Measurements from ENCODE around the gene IPPK.
"Not testable (repeated sequence)": the region's sequence is repeated elsewhere in the genome, so short reads cannot be mapped to it uniquely, and the experiment has no call there.

IPPK gene

DNA sequence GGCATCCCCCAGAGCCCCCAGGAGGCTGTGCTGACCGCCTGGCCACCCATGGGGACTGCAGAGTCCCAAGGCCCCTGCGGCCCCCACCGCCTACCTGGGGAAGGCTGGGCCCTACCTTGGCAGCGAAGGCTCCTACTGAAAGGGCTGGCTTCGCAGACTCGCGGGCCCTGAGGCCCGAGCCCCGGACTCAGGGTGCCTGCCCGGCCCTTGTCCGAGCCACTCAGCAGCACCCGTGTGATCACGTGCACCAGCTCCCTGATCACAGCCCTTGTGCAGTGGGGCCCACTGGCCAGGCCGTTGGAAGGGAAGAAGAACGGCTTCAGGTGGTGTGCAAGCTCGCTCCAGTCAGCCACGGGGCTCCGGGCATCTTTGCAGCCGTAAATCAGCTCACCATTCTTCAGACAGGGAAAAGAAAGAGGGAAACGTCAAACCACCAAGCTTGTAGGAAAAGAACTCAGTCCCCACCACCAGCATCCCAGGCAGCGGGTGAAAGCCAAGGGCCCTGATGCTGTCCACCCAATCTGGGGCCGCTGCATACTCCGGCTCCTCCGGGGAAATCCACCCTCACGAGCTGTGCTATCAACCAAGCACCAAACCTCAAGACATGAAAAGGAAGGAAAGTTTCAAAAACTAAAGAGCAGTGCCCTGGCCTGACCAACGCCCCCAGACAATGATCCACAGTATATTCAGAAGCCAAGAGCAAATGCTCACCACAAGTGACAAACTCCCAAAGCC is 31.9 kb downstream of the IPPK start:
- DNase-seq (ENCODE audit: low spot score) = no peak

DNA sequence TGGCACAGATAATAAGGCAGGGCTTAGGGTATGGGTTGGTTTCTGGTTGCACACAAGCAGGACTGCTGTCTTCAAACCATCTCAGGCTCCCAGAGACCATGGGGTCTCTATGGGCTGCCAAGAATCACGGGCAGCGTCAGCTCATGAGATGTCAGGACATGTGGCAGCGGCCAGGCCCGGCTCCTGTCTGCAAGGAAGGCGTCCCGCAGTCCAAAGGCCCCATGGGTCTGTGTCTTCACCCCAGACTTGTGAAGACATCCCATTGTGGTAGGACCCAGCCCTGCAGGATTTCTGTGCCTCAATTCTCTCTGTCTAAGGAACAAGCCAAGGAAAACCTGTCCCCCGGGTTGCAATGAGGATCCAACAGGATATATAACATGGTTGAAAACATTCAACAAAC is 32.6 kb downstream of the IPPK start:
- DNase-seq (ENCODE audit: low spot score) = no peak

DNA sequence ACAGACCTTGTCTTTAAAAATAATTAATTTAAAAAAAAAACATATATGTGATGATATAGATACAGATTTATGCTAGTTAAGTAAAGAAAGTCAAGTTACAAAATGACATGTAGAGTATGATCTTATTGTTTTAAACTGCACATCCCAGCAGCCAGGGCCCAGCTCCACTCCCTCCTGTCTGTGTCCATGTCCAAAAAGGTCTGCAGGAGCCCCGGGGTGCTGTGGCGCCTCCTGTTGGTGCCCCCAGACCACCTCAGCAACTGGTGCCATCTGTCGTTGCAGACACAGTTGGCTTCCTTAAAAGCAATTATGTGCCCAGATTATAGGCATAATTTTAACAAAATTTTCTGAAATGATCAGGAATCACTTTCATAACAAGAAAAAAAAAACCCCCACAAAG is 33.3 kb downstream of the IPPK start:
- DNase-seq (ENCODE audit: low spot score) = no peak

DNA sequence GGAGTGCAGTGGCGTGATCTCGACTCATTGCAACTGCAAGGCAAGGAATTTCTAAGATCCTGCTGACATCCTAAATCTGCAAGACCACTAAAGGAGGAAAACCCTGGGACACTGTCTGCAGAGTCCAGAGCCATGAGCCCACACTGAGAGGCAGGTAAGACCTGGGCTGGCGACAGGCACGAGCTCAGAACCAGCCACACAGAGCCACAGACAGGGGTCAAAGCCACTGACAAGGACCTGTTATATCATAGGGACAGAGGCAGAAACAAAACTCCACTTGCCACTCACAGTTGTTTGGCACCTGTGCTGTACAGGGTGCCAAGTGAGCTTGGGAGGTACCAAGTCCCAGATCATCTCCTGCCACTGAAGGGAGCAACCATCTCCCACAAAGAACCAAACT is 34.2 kb downstream of the IPPK start:
- no peak for DNase-seq (ENCODE audit: low spot score)

DNA sequence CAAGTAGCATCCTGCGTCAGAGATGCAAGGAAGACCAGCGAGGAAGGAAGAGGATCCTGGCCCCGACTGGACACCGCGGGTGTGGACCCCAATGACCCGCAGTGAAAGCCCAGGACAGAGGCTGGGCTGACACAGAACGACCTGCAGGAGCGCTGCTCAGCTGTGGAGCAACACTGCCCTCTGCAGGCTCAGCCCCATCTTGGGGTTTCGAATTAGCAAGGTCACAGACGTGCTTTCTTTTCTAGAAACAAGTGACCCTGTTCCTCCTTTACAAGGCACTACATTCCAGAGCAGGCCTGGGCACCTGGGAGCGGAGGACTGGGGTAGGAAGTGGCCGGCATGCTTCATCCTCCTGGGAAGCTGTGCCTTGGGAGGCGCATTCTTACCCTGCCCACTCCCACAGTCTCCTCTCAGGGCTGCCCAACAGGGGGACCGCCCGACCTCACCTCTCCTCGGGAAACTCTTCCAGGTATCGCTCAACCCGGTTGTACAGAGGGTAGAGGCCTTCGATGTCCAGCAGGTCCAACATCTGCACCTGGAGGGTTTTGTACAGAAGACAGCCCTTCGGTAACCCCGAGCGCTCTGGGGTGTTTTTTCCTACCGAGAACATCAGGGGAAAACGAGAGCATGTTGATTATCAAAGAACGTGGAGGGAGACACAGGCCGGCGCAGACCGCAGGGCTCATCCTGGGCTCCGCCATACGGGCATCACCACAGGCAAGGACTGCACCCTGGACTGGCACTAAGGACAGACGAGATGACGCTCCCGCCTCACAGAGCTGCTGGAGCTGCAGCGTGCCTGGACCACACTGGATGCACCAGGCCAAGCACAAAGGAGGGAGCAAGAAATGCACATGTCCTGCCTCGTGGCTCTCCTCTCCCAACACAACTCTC is 35.0 kb downstream of the IPPK start:
- DNase-seq (ENCODE audit: low spot score) = peak; percentile 92

DNA sequence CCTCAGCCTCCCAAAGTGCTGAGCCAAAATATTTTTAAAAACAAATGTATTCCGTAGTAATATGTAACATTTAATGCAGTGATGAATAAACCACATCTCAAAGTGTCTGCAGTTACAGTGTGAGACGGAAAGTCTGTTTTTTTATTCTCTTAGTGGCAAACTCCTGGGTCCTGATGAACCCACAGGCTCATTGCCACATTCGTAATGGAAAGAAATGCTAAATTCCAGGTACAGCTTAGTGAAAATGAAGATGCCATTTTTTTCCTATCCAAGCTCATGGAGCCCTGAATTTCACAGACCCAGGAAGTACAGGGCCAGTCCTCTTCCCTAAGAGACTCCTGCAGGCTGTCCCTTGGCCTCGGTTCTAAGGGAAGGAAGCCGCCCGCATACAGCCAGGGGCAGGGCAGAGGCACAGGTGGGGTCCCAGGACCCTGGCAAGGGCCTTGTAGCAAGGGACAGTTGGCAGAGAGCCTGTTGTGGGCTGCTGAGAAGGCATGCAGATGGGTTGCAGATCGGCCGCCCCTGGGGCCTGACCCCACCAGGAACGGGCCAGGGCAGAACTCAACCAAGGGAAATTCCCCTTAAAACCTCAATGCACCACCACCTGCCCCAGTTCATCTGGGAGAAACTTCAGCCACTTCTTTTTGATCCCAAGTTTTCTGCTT is 36.2 kb downstream of the IPPK start:
- DNase-seq (ENCODE audit: low spot score) = no peak

DNA sequence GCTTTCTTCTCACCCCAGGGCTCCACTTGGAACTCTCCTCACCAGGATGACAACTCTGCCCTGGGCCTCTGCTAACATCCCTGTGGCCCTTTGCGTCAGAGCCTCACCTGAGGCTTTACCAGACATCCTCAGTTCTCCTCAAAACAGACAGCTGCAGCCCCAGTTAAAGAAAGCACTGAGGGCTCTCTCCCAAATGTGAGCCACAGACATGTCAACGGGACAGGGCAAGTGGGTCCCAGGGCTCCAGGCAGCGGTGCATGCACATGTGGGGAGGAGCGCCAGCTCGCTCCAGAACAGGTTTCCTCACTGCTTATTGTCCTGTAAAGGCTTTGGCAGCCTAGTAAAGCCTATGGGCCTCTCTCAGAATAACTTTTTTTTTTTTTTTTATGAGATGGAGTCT is 37.3 kb downstream of the IPPK start:
- no peak for DNase-seq (ENCODE audit: low spot score)

DNA sequence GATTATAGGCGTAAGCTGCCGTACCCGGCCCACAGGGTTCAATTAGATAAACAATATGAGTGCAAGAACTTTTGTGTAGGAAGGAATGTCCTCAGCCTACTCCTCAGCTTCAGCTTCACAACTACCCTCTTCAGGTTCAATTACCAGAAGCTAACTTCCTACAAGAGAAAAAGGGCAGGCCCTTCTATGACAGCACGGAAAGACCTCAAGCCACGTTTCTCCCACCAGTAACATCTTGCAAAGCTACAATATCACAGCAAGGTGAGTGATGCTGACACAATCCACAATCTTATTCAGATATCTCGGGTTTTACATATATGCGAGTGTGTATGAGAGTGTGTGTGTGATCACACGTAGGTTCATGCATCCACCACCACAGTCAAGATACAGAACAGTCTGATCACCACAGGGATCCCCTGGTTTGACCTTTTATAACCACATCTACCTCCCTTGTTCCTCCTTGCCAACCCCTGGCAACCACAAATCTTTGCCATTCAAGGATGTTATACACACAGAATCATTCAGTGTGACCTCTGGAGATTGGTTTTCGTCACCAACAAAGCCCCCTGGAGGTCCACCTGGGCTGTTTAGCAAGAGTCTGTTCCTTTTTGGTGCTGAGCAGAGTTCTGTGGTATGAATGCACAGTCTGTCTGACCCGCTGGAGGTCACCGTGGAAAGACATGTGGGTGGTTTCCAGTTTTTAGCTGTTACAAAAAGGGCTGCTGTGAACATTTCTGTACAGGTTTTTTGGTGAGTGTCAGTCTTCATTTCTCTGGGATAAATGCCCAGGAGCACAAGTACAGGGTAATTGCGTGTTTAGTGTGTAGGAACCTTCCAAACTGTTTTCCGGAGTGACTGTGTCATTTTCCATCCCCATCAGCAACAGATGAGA is 38.2 kb downstream of the IPPK start:
- DNase-seq (ENCODE audit: low spot score) = no peak

DNA sequence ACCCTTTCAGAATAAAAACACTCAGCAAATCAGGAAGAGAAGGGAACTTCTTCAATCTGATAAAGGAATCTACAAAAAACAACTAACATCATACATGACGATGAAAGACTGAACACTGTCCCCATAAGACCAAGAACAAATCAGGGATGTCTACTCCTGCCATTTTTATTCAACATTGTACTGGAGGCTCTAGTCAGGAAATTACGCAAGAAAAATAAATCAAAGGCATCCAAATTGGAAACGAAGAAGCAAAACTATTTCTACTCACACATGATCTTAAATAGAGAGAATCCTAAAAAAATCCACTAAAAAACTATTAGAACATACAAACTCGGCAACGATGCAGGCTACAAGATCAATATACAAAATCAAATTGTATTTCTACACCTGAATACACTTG is 42.3 kb downstream of the IPPK start:
- DNase-seq (ENCODE audit: low spot score) = no peak

DNA sequence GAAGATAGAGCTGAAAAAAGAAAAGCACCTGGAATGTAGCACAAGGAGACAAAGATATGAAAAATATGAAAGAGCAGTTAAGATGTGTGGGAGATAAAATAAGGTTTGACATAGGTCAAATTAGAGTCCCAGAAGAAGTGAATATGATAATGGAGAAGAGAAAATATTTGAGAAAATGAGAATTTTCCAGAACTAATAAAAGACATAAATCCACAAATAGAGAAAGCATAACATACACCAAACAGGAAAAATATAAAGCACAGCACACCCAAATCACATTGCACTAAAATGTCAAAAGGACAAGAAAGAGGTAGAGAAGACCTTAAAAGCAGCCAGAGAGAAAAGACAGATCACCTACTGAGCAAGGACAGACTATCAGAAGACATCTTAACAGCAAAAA is 43.4 kb downstream of the IPPK start:
- DNase-seq (ENCODE audit: low spot score) = no peak

DNA sequence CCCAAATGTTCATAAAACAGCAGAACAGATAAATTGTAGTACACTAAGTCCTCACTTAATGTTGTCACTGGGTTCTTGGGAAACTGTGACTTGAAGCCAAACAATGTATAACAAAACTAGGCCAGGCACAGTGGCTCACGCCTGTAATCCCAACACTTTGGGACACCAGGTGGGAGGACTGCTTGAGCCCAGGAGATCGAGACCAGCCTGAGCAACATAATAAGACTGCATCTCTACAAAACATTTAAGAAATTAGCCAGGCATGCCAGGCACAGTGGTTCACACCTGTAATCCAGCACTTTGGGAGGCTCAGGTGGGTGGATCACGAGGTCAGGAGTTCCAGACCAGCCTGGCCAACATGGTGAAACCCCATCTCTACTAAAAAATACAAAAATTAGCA is 46.0 kb downstream of the IPPK start:
- not testable (repeated sequence) for DNase-seq (ENCODE audit: low spot score)

DNA sequence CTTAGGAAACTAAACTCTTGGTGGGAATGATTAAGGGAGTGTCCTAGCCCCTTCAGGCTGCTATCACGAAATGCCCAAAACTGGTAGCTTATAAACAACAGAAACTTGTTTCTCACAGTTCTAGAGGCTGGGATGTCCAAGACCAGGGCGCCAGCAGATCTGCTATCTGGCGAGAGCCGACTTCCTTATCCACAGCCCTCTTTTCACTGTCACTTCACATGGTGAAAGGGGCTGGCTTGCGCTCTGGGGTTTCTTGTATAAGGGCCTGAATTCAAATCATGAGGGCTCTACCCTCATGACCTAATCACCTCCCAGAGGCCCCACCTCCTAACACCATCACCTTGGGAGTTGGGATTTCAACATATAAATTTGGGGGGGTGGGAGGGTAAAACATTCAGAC is 49.1 kb downstream of the IPPK start:
- no peak for DNase-seq (ENCODE audit: low spot score)

DNA sequence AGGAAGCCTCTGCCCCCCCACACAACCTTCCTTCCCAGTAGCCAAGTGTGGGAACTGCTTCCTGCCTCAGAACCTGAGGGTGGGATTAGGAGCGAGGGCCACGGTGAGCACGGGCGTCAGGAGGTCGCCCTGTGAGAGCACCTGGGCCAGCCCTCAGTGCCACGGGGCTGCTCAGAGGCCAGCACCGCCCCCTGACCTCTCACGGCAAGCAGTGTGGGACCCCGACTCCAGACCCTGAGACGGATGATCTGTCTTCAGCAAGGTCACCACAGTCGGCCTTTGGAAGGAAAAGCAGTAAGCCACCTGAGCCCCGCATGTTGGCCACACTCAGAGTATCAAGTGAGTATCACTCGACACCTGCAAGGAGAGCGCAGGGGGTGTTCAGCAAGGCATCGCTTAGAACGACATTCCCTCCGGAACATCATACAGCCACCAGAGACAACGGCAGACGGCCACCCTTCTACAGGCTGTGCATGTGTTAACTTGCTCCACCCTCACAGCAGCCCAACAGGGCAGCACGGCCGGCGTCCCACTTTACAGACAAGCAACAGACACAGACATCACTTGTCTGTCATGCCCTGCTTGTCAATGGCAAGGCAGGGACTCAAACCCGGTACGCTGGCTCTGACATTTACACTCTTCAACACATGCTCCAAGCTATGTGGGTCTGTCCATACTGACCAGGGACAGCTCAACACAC is 50.2 kb downstream of the IPPK start:
- no peak for DNase-seq (ENCODE audit: low spot score)

DNA sequence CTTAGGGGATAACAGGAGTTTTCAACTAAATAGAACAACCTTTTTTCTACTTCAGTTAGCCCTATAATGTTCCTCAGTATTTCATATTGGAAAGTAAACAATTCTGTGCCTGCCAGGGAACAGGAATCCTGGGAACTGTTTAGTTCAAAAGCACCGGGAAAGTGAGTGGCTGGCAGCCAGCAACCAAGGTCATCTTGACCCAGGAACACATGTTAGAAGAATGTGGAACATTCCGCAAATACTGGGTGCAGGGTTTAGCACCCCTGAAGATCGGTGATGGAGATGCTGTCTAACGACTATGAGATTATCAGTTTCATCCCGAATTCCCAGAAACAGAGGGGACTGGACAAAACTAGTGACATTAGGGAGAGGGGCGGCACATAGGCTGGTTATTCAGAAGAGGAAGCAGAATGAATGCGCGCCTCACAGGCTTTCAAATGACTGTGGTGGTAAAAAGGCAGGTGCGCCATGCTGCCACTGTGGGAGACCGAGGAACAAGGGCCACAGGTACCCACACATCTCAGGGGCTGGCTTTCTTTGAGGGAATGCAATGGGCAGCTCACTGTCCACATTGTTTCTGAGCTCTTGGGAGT is 51.2 kb downstream of the IPPK start:
- DNase-seq (ENCODE audit: low spot score) = no peak

DNA sequence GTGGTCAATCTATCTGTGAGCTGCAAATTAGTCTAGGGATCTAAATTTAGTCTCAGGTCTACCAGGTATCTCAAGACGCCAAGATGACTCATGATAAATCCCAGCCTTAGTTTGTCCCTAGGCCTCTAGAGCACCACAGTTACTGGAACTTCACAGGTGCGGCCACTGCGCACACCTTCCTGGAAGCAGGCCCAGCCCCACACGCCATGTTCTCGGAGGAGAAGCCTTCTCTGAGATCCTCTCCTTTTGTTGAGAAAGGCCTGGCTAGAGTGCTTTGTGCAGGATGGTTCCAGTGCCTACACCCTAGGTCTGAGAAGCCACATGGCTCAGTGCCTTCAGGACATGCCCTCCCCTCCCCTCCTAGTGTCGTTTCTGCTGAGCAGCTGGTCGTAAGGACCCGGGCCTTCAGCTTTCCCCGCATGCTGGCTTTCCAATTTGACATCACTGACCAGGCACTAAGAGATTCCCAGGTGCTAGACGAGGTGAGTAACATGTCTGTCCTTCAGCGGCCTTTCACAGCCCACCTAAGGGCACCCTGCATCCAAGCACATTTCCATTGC is 51.9 kb downstream of the IPPK start:
- no peak for DNase-seq (ENCODE audit: low spot score)

DNA sequence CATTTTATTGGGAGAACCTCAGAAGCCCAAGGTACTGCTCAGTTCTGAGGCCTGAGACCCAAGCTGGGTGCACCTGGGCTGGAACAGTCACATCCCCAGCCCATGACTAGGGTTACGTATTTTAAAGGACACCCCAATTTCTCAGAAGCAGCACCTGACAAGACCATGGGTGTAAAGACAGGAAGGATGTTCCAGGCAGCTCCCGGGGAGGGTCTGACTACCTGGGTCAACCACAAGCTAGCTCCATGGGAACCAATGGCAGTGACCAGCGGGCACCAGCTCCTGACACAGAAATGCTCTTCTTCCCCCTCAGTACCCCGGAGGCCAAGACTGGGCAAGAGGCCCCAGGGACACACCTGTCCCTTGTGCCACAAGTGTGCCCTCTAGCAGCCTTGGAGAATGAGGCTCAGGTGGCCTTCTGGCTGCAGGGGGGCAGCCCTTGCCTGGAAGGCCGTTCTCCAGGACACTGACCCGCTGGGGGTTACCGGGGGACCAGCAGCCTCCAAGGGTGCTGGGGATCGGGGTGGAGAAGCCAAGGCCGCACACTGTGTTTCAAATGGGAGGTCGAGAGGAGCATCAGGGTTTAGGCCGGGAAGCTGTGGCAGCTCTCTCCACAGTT is 52.6 kb downstream of the IPPK start:
- no peak for DNase-seq (ENCODE audit: low spot score)

DNA sequence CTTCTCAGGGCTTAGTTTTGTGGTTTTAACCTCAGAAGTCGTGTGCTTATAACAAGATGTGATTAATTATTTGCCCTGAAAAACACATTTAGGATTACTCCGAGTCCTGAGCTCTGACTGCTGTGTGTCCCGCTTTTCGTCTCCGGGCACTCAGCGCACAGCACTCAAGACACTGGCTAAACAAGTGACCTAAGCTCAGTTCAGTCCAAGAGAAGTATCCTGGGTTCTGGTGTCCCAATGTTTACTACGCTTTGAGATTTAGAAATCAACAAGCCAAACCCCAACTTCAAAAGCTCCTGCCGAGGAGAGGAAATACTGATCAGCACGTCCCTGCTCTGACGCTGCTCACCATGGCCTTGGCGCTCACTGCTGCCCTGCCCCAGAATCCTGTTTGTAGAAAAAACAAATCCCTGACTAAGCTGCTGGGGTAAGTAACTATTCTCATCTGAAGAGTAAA is 53.2 kb downstream of the IPPK start:
- no peak for DNase-seq (ENCODE audit: low spot score)

DNA sequence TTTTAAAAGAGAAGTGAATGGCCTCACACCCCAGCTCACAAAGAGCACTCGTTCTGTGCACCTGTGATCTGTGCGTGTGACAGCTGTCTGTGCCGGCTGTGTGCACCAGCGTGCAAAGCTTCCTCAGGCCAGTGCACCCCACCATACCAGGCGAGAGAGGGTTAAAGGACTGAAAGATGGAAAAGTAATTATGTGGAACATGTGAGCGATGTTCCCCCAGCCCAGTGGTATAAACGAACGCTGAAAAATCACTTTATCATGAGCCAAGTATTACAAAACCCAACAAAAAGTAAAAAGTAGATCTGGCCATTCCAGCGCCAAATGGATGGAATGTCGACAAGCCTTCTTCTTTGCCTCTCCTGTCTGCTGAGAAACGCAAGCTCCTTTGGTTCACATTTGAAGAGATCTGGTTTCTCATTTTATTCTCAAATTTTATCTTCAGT is 53.7 kb downstream of the IPPK start:
- no peak for DNase-seq (ENCODE audit: low spot score)

DNA sequence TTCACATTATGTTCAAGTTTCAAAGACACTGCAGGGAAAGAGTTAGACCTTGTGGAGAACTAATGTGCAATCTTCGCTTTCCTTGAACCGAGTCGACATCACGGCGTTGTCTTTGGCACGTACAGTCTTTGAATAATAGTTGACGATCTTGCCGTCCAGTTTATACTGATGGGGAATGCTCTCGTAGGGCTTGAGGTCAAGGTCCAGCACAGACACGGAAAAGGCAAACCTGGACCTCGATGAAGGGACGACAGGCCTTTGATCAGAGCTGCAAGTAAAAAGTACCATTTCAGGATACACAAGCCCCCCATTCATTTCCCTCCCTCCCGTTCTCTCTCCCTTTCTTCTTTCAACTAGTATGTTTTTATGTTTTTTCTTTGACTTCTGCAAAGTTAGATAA is 54.1 kb downstream of the IPPK start:
- no peak for DNase-seq (ENCODE audit: low spot score)
